Skeletal muscle cell (primary cell): ENCODE measurements around the gene RBM44.

Experiments
- DNase-seq: peaks from one replicate; pipeline ENCODE4 v3.0.0-alpha.2; 2010; ENCODE audit warnings: low read depth
- H3K4me3 ChIP-seq: 2 replicates; pipeline ENCODE4 v1.5.1; 2011; ENCODE audit warnings: low read depth, mild to moderate bottlenecking, control low read depth, low read length, moderate library complexity

RBM44 gene

DNA sequence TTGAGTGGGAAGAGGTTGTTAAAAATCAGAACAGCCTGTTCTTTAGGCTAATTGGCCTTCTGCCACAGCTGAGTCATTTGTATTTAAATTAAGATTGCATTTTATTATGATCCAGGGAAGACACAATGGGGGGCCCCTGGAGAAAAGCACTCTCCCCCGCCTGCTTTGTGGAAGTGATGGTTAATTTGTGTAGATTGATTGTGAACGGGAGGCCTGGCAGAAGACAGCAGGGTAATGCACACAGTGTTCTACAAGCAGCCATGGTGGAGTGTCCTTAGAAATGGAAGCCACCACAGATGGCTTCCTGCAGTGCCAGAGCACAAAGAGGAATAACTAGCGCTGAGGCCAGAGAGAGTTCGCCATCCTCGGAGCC is 80.5 kb downstream of the RBM44 start:
- no peak overlapping the region for H3K4me3 ChIP-seq
- DNase-seq: peak; percentile 82

DNA sequence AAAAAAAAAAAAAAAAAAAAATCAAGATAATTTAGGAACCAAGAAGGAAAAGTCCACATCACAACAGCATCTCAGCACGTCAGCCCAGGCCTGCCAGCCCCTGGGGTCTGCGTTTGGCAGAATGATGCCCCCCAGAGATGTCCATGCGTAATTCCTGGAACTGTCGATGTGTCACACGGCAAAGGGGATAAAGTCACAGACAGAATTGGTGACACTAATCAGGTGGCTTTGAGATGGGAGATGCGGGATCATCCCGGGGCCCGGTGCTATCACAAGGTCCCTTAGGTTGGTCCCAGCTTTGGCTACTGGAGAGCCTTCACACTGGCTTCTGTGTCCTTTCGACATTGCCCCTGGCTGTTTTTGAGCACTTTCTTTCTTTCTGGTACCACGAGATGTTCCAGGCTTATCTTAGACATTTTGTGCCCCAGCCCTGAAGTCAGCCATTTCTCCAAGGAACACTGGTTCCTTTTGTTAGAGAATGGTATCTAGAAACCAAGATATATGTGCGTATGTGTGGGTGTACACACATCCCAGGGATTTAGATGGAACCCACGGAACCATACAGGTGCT is 81.5 kb downstream of the RBM44 start:
- DNase-seq: no peak
- no peak overlapping the region for H3K4me3 ChIP-seq

DNA sequence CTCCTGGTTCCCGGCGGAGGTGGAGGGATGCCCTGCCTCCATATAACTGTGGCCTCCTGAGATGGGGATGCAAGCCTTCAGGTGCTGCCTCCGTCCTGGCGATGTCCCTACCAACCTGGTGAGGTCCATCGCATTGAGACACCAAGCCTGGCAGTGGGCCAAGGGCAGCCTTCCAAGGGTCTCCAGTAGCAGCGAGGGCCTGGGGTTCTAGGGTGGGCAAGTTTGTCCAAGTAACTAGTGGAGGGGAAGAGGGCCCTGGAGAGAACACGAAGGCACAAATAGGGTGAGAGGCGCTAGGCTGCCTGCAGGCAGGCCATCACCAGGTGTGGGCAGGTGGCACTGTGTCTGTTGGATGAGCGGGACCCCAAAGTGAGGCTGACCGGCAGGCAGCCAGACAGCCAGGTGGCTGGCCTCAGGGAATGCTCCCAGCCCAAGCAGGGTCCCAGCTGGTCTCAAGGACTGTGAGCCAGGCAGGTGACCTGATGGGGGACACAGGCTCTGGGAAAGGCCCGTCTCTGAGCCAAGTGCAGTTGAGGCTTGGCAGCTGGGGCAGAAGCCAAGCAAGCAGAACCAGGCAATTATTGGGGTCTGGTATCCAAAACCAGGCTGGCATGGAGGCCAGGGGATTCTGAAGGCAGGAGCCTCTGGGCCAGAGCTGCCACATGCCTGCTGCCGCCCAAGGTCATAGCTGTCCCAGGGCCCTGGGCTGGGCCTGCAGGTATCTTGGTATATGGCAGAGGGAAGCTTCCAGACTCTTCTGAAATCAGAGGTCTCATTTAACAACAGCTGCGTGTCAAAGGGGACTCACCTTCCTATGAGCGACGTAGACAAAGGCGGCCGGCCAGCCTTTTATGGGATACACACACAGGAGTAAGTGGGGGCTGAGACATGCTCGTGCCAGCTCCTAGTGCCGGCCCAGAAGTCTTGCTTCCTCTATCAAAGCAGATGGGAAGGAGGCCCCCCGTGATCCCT is 84.2 kb downstream of the RBM44 start:
- H3K4me3 ChIP-seq: no peak overlapping the region
- no peak for DNase-seq

DNA sequence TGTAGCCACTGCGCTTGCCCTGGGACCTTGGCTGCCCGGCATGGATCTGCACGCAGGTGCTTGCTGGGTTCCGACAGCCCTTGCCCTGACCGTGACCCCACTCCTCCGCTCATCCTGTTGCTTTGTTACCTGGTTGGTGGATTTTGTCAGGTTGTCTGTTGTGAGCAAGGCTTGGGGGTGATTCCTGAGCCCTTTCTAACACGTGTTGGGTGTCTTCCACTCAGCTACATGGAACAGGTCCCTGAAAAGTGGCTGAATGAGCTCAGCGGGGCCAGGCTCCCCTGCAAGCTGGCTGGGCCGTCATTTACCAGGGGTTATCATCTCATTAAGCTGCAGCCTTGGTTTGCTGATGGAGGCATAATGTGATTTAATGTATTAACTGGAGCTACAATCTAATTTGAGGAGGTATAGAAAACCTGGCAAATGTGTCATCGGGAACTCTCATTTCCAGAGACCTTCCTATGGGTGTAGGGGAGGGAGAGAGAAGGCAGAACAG is 85.4 kb downstream of the RBM44 start:
- no peak overlapping the region for H3K4me3 ChIP-seq
- DNase-seq: no peak

DNA sequence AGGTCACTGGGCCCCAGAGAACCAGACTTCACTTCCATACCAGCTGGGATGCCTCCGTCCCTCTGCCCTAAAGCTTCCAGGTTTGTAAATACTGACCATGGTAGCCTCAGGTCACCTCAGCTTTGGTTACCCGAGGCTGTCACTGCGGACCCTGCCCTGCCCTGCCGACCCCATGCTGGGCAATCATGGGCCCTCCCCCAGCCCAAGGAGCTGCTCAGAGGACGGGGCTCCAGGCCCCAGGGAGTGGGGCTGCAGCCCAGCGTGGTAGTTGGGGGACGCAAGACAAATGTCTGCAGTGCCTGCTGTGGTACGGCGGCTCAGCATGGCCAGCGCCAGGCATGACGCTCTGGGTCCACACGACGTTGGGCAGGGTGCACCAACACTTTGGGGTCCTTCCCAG is 86.1 kb downstream of the RBM44 start:
- no peak overlapping the region for H3K4me3 ChIP-seq
- no peak for DNase-seq

DNA sequence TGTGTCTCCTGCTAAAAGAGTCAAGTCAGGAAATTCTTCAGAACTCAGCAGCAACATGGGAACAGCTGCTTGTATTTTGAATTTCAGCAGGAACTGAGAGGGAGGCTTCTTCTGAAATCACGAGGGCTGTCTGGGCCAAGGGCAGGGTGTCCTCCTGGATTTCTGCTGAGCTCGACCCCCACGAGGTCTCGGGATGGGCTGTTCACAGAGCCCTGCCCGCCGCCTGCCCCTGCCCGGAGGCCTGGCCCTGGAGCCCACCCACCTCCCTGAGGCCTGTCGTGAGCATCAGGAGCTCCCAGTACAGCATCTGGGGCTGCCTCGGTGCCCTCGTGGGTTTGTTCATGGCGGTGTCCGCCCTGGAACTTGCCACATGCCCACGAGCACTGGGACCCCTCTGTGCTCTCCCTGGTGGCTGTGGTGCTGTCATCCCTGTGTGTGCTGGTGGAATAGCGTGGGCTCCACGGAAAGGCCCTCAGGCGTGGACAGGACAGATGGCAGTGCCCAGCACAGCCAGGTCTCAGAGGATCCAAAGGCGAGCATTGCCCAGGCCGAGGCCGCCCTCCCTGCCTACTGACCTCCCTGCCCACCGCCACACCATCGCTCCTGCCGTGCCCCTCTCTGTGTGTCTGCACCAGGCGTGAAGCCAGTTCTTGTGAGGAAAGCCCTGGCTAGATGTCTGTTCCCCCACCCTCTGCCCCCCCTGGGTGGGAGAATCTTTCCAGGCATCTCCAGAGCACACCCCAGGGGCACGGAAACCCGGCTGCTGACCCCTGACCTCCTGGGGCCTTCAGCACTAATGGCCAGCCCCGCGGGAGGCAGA is 86.7 kb downstream of the RBM44 start:
- DNase-seq: no peak
- no peak overlapping the region for H3K4me3 ChIP-seq

DNA sequence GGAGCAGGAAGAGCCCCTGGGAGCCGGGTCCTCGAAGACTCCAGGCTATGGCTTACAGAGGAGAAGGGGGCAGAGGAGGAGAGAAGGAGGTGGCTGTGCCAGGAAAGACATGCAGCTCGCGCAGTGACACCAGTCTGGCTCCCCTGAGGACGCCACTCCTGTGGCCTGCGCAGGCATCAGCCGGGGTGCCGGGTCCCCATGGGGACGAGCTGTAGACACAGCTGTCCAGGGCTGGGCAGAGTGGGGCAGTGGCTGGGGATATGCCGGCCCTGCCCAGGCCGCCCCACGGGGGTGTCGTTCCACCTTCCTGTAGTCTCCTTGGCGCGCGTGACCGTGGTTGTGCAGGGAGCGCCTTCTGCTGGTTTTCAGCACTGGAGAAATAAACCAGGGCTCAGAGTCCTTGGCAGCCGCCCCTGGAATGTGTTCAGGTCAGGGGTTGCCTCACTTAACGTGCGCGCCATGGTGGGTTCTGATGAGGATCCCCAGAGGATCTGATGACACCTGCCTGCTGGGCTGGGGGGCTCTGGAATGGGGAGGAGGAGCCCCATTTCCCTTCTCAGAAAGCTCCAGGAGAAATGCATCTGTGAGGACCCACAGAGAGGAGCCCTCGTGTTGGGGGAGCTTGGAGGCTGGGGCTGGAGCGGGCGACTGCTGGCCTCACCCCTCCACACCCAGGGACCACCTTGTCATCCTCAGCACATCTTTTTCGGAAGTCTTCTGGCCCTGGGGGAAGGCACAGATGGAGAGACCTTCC is 87.5 kb downstream of the RBM44 start:
- no peak for DNase-seq
- H3K4me3 ChIP-seq: no peak overlapping the region

DNA sequence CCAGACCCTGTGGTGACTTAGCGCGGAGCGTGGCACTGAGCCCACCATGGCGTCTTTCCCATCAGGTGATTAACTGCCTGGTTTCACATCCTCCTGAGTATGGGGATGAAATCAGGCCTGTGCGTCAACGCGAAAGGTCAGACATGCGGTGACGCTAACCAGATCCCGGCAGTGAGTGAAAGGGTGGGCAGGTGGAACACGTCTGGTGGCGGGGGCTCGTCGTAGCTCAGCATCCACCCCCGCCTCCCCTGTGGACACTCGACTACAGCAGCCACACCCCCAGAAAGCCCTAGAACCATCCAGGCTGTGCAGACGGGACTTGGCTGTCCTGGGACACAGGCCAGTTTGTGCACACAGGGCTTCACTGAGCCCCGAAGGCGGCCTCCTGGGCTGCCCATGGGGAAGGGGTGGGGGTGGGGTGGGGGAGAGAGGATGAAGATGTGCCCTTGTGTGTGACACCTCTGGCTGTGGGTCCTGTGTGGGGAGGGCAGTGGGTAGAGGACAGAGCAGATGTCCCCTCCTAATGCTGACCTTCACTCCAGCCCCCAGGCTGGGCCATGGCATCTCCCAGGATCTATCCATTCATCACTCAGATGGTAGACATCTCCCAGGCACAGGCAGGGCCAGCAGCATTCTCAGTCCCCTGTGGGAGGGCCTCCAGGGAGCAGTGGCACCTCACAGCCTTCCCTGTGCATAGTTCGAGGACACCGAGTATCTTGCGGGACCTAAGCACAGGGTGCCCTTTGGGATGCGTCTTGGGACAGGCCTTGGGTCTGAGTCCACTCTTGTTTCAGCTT is 88.3 kb downstream of the RBM44 start:
- no peak overlapping the region for H3K4me3 ChIP-seq
- DNase-seq: peak; percentile 95

DNA sequence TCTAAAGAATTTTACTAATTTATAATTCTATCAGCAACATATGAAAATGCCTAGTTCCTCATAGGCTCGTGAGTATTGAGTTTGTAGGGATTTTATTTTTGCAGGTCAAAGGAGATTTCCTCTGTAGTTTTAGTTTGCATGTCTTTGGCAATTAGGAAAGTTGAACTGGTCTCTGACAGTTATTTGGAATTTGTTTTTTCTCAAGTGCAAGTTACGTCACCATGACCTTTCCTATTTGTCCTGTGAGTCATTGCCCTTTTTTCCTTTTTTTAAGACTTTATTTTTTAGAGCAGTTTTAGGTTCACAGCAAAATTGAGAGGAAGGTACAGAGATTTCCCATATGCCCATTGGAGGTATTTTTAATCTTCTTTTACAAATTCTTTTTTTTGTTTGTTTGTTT is 89.8 kb downstream of the RBM44 start:
- DNase-seq: no peak
- no peak overlapping the region for H3K4me3 ChIP-seq

DNA sequence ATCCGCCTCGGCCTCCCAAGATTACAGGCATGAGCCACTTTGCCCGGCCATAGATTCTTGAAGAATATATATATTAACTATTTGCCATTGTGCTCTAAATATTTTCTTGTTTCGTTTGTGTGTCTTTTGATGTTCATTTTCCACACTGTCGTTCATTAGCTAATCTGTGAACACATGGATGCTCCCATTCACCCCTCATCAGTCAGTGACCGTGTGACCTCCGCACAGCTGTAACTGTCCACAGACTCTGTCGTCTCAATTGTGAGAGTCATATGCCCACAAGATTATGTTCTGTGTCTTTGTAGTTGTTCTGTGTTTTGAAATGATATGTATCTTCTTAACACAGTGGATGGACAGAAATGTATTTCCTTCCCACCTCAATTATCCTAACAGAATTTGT is 90.4 kb downstream of the RBM44 start:
- no peak overlapping the region for H3K4me3 ChIP-seq
- DNase-seq: no peak

DNA sequence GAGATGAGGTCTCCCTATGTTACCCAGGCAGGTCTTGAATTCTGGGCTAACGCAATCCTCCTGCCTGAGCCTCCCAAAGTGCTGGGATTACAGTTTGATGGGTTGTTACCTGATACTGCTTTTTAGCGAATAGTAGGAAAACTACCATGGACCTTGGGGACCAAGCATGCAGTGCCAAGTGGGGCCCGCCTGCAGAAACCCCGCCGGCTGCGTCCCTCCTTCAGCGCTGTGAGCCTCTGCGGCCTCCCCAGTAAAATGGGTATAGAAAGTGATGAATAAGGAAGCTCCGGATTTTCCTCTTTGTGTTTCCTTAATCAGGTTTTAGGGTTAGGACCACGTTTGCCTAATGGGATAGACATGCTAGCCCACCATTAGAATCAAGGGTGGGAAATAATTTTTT is 91.2 kb downstream of the RBM44 start:
- no peak overlapping the region for H3K4me3 ChIP-seq
- DNase-seq: no peak
